NCI-H748 (cell line): Measurements from ENCODE around the gene POM121.
A peak's percentile ranks its signal among the peaks of the same experiment; 100 is the strongest.
"Not testable (repeated sequence)": the region's sequence is repeated elsewhere in the genome, so short reads cannot be mapped to it uniquely, and the experiment has no call there.

ENCODE experiments used
- DNase-seq: peaks from one replicate; lab custom pipeline; 2025; ENCODE audit not compliant: unreplicated experiment; lab: John Stamatoyannopoulos, UW

POM121 gene

GRCh38 chr7:72924733-72925545 is at the start of gene POM121:
Gene POM121, plus strand, starts transcription at chr7:72925095. Its CDS starts 27 bp downstream, at chr7:72925122.
- DNase-seq = peak; percentile 88

DNA sequence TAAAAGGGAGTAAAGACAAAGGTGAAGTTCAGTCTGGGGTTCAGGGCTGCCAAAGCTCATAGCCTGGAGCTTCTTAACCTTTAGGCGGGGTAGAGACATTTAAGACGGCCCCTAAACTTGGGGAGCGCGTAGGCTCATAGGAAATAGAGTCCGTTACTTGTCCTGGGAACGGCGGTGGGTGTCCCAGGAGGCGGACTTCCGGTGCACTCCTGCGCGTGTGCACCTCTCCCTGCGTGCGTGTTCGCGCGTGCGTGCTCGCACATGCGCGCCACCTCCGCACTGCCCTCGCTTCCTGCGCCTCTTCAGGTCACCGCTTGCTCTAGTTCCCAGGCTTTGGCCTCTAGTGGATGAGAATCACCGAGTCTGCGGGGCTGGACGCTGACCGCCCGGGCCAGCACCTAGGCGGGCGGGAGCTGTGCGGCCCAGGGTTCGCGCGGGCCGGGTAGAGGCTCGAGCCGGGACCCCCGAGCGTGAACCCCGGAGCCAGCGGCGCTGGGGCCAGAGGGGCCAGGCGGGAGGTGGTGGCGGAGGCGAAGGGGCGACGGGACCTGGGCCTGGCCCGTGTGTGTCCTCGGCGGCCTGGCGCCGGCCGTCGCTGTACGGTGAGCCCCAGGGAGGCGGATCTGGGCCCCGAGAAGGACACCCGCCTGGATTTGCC is 45.7 kb upstream of the POM121 start:
- peak; percentile 83 for DNase-seq

DNA sequence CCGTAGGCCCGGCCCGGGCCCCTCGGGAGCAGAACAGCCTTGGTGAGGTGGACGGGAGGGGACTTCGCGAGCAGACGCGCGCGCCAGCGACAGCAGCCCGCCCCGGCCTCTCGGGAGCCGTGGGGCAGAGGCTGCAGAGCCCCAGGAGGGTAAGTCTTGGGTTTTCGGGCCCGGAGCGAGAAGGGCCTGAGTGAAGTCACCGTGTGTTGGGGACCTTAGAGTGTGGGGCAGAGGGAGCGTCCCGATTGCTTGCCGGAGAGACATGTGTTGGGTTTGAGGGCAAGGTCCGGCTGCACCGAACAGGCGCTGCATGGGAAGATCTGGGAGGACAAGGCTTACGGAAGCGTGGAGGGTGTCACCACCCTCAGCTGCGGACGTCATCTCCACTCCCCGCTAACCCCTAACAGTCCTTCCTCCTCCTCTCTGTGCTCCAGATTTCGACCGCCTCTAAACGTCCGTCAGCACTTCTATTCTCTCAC is 45.1 kb upstream of the POM121 start:
- DNase-seq = peak; percentile 32

GRCh38 chr7:72891750-72892149 is 33.1 kb upstream of the POM121 start:
- not testable (repeated sequence) for DNase-seq

DNA sequence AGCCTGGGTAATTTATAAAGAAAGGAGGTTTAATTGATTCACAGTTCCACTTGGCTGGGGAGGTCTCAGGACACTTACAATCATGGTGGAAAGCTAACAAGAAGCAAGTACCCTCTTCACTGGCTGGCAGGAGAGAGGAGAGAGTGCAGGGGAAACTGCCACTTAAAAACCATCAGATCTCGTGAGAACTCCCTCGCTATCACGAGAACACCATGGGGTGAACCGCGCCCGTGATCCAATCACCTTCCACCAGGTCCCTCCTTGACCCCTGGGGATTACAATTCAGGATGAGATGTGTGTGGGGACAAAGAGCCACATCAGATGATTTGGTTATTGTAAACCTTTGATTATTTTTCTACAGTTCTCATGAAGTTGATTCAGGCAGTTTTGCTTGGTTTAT is 20.2 kb upstream of the POM121 start:
- not testable (repeated sequence) for DNase-seq

DNA sequence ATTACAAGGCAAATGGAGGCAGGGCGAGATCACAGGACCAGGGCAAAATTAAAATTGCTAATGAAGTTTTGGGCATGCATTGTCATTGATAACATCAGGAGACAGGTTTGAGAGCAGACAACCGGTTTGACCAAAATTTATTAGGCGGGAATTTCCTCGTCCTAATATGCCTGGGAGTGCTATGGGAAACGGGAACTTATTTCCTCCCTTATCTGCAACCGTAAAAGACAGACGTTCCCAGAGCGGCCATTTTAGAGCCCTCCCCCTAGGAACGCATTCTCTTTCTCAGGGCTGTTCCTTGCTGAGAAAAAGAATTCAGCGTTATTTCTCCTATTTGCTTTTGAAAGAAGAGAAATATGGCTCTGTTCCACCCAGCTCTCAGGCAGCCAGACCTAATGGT is 16.5 kb upstream of the POM121 start:
- not testable (repeated sequence) for DNase-seq

GRCh38 chr7:72911395-72911794 is 13.5 kb upstream of the POM121 start:
- not testable (repeated sequence) for DNase-seq

- not testable (repeated sequence) for DNase-seq
Observed at GRCh38 chr7:72913750-72914149, 11.1 kb upstream of the POM121 start.

DNA sequence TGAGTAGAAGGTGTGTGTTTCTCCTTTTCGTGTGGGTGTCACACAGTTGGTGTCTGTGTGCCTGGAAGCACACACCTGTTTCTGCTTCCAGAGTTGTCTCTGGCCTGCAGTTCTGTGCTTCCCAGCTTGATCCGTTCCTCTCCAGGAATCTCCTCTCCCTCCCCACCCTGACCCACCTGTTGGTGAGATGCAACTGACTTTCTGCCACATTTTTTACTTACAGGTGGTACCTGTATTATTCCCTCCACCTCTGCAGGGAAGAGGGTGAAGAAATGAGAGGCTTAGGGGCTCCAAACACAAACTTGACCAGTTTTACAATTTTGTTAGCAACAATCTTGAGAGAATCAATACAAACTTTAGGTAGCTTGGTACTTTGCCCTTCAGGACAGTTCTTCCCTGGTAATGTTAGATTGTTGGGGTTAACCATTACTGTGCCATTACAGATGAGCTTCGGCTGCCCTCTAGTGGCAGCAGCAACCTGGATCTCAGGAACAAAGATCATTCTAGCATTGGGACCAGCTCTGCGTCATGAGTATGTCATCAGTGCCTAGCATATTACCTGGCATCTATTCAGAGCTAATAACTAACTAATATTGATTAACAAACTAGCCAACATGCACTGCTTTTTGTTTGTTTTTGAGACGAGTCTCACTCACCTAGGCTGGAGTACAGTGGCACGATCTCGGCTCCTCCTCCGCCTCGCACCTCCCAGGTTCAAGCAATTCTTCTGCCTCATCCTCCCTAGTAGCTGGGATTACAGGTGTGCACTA is 10.0 kb upstream of the POM121 start:
- DNase-seq = peak; percentile 31

- no peak for DNase-seq
Observed at GRCh38 chr7:72919256-72919775, 5.6 kb upstream of the POM121 start.

GRCh38 chr7:72924386-72924732 is 536 bp upstream of the POM121 start:
- DNase-seq = no peak

GRCh38 chr7:72925546-72926120 is 738 bp downstream of the POM121 start:
- DNase-seq = peak; percentile 46

GRCh38 chr7:72927791-72928190 is 2.9 kb downstream of the POM121 start:
- DNase-seq = not testable (repeated sequence)

GRCh38 chr7:72928216-72928615 is 3.3 kb downstream of the POM121 start:
- DNase-seq = not testable (repeated sequence)

DNA sequence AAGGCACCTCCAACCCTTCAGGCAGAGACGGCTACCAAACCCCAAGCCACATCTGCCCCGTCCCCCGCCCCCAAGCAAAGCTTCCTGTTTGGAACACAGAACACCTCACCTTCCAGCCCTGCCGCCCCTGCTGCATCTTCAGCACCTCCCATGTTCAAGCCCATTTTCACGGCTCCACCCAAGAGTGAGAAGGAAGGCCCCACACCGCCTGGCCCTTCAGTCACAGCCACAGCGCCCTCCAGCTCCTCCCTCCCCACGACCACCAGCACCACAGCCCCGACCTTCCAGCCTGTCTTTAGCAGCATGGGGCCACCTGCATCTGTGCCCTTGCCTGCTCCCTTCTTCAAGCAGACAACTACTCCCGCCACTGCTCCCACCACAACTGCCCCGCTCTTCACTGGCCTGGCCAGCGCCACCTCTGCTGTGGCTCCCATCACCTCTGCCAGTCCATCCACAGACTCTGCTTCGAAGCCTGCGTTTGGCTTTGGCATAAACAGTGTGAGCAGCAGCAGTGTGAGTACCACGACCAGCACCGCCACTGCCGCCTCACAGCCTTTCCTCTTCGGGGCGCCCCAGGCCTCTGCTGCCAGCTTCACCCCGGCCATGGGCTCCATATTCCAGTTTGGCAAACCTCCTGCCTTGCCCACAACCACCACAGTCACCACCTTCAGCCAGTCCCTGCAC is 17.3 kb downstream of the POM121 start:
- DNase-seq = not testable (repeated sequence)

GRCh38 chr7:72942956-72943355 is 18.1 kb downstream of the POM121 start:
- DNase-seq = not testable (repeated sequence)

DNA sequence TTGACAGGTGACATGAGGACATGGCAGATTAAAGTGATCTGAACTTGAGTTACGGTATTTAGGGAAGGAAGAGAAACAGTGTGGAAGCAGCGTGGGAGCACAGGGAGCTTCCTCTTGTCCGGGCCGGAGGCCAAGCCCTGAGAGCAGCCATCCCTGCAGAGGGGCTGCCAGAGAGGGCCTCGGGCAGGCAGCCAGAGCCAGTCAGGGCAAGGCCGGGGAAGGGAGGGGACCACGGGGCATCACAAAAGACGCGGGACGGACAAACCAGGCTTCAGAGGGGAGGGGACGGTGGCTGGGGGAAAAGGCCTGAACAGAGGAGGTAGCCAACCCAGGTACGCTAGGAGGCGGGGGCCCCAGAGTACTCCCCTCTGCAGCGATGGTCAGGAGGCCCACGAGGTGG is 20.0 kb downstream of the POM121 start:
- DNase-seq = not testable (repeated sequence)

DNA sequence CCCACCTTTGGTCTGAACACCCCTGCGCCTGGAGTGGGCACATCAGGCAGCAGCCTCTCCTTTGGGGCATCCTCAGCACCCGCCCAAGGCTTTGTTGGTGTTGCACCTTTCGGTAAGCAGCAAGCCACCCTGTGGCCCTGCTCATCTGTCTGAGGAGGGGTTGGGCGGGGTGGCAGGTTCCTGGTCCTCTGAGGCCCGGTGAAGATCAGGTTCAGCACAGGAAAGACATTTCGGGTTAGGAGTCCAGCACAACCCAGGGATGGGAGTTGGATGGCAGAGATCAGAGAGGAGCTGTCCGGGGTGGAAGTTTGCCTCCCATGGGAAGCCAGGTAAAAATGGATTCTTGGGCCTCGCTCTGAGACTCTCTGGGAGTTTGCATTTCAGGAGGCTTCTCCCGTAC is 20.7 kb downstream of the POM121 start:
- not testable (repeated sequence) for DNase-seq

- not testable (repeated sequence) for DNase-seq
Observed at GRCh38 chr7:72946130-72946745, 21.3 kb downstream of the POM121 start.

DNA sequence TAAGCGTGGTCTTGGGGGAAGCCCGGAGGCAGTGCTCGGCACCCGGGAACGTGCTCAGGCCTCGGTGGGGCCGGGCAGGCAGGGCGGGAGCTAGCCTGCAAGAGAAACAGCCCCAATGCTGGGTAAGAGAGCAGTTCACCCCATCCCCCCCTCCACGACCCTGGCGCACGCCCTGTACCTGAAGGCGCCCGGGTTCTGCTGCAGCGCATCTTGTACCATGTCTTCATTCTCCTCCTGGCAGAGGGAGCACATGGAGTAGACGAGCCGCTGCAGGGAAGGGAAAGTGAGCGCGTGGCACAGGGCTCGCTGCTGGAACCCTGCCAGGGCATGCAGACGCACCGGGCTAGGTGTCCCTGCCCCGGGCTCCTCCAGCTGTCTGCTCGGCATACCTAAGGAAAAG is 23.8 kb downstream of the POM121 start:
- DNase-seq = not testable (repeated sequence)
